HepG2 (cell line): ENCODE results near the gene STX5. TPM values are rescaled to one million over a fixed set of nuclear protein-coding genes. Genes with fewer than 3 reads are reported as not detected.

Source experiments
- CHD2 ChIP-seq: IDR thresholded peaks from 2 replicates; pipeline ENCODE4 v1.6.1; 2011; ENCODE audit warnings: low read depth, low read length, improper control_type of control experiment
- ETV5 ChIP-seq: IDR thresholded peaks from 2 replicates; pipeline ENCODE4 v1.6.1; 2018; ENCODE audit warnings: missing biosample characterization, missing genetic modification reagents, inconsistent platforms, borderline replicate concordance
- HES4 ChIP-seq: sonication (generic); formaldehyde crosslinking; IDR thresholded peaks from 2 replicates; pipeline ENCODE4 v1.9.0; 2021; ENCODE audit warnings: mild to moderate bottlenecking, missing genetic modification reagents, borderline replicate concordance
- MTA1 ChIP-seq: sonication (generic); formaldehyde crosslinking; IDR thresholded peaks from 2 replicates; pipeline ENCODE4 v1.4.0; 2020; ENCODE audit warnings: missing genetic modification reagents, mild to moderate bottlenecking, borderline replicate concordance
- NR2F1 ChIP-seq, 2 experiments: fragments of 450-650 bp in 1 of 2; formaldehyde crosslinking in 1 of 2; IDR thresholded peaks; 2 replicates each; pipeline versions ENCODE4 v1.5.0 to v1.6.1; 2016 to 2020; ENCODE audit warnings: mild to moderate bottlenecking in 1 of 2, missing compliant biosample characterization in 1 of 2, missing genetic modification reagents in 1 of 2, moderate library complexity in 1 of 2
- PITX1 ChIP-seq: sonication (generic); formaldehyde crosslinking; IDR thresholded peaks from 2 replicates; pipeline ENCODE4 v1.5.1; 2020; ENCODE audit warnings: mild to moderate bottlenecking, missing genetic modification reagents
- SMC3 ChIP-seq: IDR thresholded peaks from 2 replicates; pipeline ENCODE4 v1.6.1; 2011; ENCODE audit warnings: low read length, improper control_type of control experiment
- ZBTB38 ChIP-seq: sonication (generic); formaldehyde crosslinking; IDR thresholded peaks from 2 replicates; pipeline ENCODE4 v1.5.1; 2020; ENCODE audit warnings: mild to moderate bottlenecking, missing genetic modification reagents
- ZNF550 ChIP-seq: sonication (generic); formaldehyde crosslinking; IDR thresholded peaks from 2 replicates; pipeline ENCODE4 v1.4.0; 2020; ENCODE audit warnings: mild to moderate bottlenecking, missing genetic modification reagents, borderline replicate concordance
- ZNF660 ChIP-seq: sonication (generic); formaldehyde crosslinking; IDR thresholded peaks from 2 replicates; pipeline ENCODE4 v1.5.1; 2020; ENCODE audit warnings: mild to moderate bottlenecking, low read depth, missing genetic modification reagents, borderline replicate concordance
- polyA plus RNA-seq, 8 experiments: library from polyadenylated mRNA; depleted of rRNA in 3 of 8; stranded (reverse) in 7 of 8; unstranded in 1 of 8; fragments of >200 nt; fragmentation: Illumina TruSeq in 4 of 8; extraction: Trizol in 4 of 8; gene quantifications; 2 replicates each; pipeline versions ENCODE4 v1.2.1 to v1.2.3, GENCODE V29; 2011 to 2016; ENCODE audit warnings: low read depth in 4 of 8, missing spikeins in 1 of 8, mixed read lengths in 1 of 8; ENCODE audit not compliant: insufficient read depth in 1 of 8
- total RNA-seq, 5 experiments: library from RNA; depleted of rRNA; stranded (reverse); fragments of >200 nt; fragmentation: Illumina TruSeq; extraction: Trizol; gene quantifications; 2 replicates each; pipeline ENCODE4 v1.2.3, GENCODE V29; 2016; ENCODE audit warnings: low read depth in 1 of 5
- TF ChIP-seq, protein P1 (sequence below): sonication (generic); formaldehyde crosslinking; IDR thresholded peaks from one replicate; pipeline ENCODE4 v1.5.1; 2020; ENCODE audit warnings: mild to moderate bottlenecking, missing genetic modification reagents; ENCODE audit errors: not compliant biosample characterization
- TF ChIP-seq, protein P2 (sequence below): sonication (generic); formaldehyde crosslinking; IDR thresholded peaks from 2 replicates; pipeline ENCODE4 v1.5.0; 2020; ENCODE audit warnings: missing genetic modification reagents, mild to moderate bottlenecking, borderline replicate concordance
- TF ChIP-seq, protein P3 (sequence below): IDR thresholded peaks from 2 replicates; pipeline ENCODE4 v1.6.1; 2016; ENCODE audit warnings: missing biosample characterization, missing genetic modification reagents, low read depth
- TF ChIP-seq, protein P4 (sequence below): sonication (generic); formaldehyde crosslinking; IDR thresholded peaks from 2 replicates; pipeline ENCODE4 v1.4.0; 2020; ENCODE audit warnings: mild to moderate bottlenecking, low read depth, missing genetic modification reagents
- TF ChIP-seq, protein P5 (sequence below): sonication (generic); formaldehyde crosslinking; conservative IDR thresholded peaks from 2 replicates; pipeline ENCODE4 v1.5.0; 2020; ENCODE audit warnings: missing genetic modification reagents

The STX5 gene
- total and polyA plus RNA-seq, 2 of the 13 experiments (the other 11 are each of a cell fraction or from before 2014, with no cell fraction given) = 26.9 to 30.0 TPM

DNA sequence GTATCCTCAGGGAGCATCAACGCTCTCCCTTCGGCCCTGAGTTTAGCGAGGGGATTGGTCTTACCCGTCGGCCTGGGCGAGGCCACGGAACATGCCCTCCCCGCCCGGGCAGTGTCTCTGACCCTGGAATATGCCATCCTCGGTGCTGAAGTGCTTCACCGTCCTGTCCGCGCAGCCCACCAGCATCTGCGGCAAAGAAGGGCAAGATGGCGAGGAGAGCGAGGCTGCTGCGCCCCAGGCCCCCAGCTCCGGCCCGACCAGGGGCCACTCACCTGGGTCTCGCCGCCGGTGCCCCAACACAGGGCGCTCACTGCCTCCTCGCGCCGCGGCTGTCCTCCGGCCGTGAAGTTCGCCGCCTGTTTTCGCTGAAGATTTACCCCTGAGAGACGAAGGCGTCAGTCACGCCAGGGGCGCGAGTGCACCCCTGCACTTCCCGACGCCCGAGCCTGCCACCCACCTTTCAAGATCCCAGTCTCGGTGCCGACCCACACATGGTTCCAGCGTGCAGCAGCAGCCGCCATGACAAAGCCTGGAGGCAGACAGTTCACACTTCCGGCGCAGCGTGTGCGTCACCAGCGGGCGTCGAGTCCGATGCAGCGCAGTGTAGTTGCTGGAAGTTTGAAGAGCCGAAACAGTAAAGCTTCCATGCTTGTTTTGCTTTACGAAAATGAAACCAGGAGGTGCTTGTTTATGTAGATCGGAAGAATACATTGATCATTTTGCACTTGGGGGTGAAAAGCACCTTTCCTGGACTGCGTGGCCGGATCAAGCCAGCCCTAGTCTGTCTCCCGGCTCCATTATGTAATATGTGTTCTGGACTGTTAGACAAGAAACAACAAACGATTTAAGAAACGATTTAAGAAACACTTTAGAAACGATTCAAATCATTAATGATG, 7.4 kb upstream of the STX5 start, which contains the start of gene WDR74 (continued):
- TF ChIP-seq, protein P1, sequence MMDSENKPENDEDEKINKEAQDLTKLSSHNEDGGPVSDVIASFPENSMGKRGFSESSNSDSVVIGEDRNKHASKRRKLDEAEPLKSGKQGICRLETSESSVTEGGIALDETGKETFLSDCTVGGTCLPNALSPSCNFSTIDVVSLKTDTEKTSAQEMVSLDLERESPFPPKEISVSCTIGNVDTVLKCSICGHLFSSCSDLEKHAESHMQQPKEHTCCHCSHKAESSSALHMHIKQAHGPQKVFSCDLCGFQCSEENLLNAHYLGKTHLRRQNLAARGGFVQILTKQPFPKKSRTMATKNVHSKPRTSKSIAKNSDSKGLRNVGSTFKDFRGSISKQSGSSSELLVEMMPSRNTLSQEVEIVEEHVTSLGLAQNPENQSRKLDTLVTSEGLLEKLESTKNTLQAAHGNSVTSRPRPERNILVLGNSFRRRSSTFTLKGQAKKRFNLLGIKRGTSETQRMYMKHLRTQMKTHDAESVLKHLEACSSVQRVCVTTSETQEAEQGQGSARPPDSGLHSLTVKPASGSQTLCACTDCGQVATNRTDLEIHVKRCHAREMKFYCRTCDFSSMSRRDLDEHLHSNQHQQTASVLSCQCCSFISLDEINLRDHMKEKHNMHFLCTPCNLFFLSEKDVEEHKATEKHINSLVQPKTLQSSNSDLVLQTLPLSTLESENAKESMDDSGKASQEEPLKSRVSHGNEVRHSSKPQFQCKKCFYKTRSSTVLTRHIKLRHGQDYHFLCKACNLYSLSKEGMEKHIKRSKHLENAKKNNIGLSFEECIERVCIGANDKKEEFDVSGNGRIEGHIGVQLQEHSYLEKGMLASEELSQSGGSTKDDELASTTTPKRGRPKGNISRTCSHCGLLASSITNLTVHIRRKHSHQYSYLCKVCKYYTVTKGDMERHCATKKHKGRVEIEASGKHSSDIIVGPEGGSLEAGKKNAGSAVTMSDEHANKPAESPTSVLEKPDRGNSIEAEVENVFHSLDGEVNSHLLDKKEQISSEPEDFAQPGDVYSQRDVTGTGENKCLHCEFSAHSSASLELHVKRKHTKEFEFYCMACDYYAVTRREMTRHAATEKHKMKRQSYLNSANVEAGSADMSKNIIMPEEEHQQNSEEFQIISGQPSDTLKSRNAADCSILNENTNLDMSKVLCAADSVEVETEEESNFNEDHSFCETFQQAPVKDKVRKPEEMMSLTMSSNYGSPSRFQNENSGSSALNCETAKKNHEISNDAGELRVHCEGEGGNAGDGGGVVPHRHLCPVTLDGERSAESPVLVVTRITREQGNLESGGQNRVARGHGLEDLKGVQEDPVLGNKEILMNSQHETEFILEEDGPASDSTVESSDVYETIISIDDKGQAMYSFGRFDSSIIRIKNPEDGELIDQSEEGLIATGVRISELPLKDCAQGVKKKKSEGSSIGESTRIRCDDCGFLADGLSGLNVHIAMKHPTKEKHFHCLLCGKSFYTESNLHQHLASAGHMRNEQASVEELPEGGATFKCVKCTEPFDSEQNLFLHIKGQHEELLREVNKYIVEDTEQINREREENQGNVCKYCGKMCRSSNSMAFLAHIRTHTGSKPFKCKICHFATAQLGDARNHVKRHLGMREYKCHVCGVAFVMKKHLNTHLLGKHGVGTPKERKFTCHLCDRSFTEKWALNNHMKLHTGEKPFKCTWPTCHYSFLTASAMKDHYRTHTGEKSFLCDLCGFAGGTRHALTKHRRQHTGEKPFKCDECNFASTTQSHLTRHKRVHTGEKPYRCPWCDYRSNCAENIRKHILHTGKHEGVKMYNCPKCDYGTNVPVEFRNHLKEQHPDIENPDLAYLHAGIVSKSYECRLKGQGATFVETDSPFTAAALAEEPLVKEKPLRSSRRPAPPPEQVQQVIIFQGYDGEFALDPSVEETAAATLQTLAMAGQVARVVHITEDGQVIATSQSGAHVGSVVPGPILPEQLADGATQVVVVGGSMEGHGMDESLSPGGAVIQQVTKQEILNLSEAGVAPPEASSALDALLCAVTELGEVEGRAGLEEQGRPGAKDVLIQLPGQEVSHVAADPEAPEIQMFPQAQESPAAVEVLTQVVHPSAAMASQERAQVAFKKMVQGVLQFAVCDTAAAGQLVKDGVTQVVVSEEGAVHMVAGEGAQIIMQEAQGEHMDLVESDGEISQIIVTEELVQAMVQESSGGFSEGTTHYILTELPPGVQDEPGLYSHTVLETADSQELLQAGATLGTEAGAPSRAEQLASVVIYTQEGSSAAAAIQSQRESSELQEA (CRISPR knock-in tag) = no peak
- TF ChIP-seq ZNF660 (CRISPR knock-in tag) (no peak), CHD2 (no peak), ZNF550 (0 out of 2 replicates have a peak, but pooled peaks have one; percentile 76), HES4 (CRISPR knock-in tag) (0 out of 2 replicates have a peak, but pooled peaks have one; percentile 68), PITX1 (CRISPR knock-in tag) (peak; percentile 75), ETV5 (peak; percentile 89), ZBTB38 (peak; percentile 91), NR2F1 (CRISPR knock-in tag; IDR thresholded peaks at IDR 0.05) (no peak), SMC3 (no peak), MTA1 (CRISPR knock-in tag) (peak; percentile 71; the same call in 1 of the 2 replicates)
- TF ChIP-seq, protein P2, sequence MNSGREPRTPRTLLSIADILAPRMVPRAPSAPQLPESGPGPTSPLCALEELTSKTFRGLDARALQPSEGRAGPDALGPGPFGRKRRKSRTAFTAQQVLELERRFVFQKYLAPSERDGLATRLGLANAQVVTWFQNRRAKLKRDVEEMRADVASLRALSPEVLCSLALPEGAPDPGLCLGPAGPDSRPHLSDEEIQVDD (CRISPR knock-in tag) = no peak; the same call in 1 of the 2 replicates
- TF ChIP-seq, protein P3, sequence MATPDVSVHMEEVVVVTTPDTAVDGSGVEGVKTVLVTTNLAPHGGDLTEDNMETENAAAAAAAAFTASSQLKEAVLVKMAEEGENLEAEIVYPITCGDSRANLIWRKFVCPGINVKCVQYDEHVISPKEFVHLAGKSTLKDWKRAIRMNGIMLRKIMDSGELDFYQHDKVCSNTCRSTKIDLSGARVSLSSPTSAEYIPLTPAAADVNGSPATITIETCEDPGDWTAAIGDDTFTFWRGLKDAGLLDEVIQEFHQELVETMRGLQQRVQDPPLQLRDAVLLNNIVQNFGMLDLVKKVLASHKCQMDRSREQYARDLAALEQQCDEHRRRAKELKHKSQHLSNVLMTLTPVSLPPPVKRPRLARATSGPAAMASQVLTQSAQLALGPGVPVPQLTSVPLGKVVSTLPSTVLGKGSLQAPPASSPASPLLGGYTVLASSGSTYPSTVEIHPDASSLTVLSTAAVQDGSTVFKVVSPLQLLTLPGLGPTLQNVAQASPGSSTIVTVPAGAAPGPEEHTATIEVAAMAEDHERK (CRISPR knock-in tag) = peak; percentile 54; the same call in 1 of the 2 replicates
- TF ChIP-seq, protein P4, sequence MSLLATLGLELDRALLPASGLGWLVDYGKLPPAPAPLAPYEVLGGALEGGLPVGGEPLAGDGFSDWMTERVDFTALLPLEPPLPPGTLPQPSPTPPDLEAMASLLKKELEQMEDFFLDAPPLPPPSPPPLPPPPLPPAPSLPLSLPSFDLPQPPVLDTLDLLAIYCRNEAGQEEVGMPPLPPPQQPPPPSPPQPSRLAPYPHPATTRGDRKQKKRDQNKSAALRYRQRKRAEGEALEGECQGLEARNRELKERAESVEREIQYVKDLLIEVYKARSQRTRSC = no peak
- TF ChIP-seq, protein P5, sequence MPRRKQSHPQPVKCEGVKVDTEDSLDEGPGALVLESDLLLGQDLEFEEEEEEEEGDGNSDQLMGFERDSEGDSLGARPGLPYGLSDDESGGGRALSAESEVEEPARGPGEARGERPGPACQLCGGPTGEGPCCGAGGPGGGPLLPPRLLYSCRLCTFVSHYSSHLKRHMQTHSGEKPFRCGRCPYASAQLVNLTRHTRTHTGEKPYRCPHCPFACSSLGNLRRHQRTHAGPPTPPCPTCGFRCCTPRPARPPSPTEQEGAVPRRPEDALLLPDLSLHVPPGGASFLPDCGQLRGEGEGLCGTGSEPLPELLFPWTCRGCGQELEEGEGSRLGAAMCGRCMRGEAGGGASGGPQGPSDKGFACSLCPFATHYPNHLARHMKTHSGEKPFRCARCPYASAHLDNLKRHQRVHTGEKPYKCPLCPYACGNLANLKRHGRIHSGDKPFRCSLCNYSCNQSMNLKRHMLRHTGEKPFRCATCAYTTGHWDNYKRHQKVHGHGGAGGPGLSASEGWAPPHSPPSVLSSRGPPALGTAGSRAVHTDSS (CRISPR knock-in tag) = no peak
